Activated T-helper 1 cell treated with anti-CD3 and anti-CD28 coated beads, Interleukin-12 subunit alpha, Interleukin-12 subunit beta, Interleukin-2, Interleukin-4 antibody, amounts not matched to agents 30 ng/mL and 10 ng/mL and 1 ng/mL, durations not matched to agents 14 hours and 24 hours and 36 hours (primary cell): ENCODE data around the gene PURB. TPM values are rescaled to one million over a fixed set of nuclear protein-coding genes. Genes with fewer than 3 reads are reported as not detected.
"Not testable (repeated sequence)": the region's sequence is repeated elsewhere in the genome, so short reads cannot be mapped to it uniquely, and the experiment has no call there.

ENCODE experiments used
- DNase-seq: peaks from one replicate; pipeline ENCODE4 v3.0.0; 2021; ENCODE audit warnings: low spot score
- H3K27ac Mint-ChIP-seq: one replicate; pipeline ENCODE4 v1.8.0; 2021; ENCODE audit warnings: mild to moderate bottlenecking, mixed read lengths
- H3K27me3 Mint-ChIP-seq: one replicate; pipeline ENCODE4 v1.8.0; 2022; ENCODE audit warnings: mild to moderate bottlenecking, moderate library complexity, mixed read lengths; ENCODE audit not compliant: insufficient read depth
- H3K36me3 Mint-ChIP-seq: one replicate; pipeline ENCODE4 v1.8.0; 2021; ENCODE audit warnings: low read depth, mixed read lengths
- H3K4me1 Mint-ChIP-seq: one replicate; pipeline ENCODE4 v1.8.0; 2021; ENCODE audit warnings: low read depth, mixed read lengths
- H3K4me3 Mint-ChIP-seq: one replicate; pipeline ENCODE4 v1.8.0; 2021; ENCODE audit warnings: mild to moderate bottlenecking, moderate library complexity, mixed read lengths
- H3K9me3 Mint-ChIP-seq: one replicate; pipeline ENCODE4 v1.8.0; 2021; ENCODE audit warnings: mixed read lengths
- intact Hi-C: fragments of 100-400 bp; cut with micrococcal nuclease; formaldehyde crosslinking; loops from one replicate; pipeline ENCODE4 v1.15.1; 2024
- total RNA-seq: library from RNA; stranded (reverse); gene quantifications from 2 replicates; pipeline ENCODE4 v1.2.3, GENCODE V29; 2022

The PURB gene
- total RNA-seq, 1 donor from 2014 or later: 42.1 TPM

- peaks cover 36% of the 10 kb centered on the region for H3K36me3 Mint-ChIP-seq
Observed at GRCh38 chr7:44884621-44885393, 523 bp downstream of the PURB start.

GRCh38 chr7:44883961-44884620, 1.2 kb downstream of the PURB start:
- DNase-seq: no peak
- no peaks in the 10 kb centered on the region for H3K9me3 Mint-ChIP-seq
- no peaks in the 10 kb centered on the region for H3K27me3 Mint-ChIP-seq
- intact Hi-C loops: no loop called here
- peaks cover 77% of the 10 kb centered on the region for H3K4me1 Mint-ChIP-seq
- peak overlapping the region; percentile 94 for H3K27ac Mint-ChIP-seq
- peak overlapping the region; percentile 98 for H3K4me3 Mint-ChIP-seq
- H3K36me3 Mint-ChIP-seq: peaks cover 41% of the 10 kb centered on the region

More at GRCh38 chr7:44884621-44885393, 523 bp downstream of the PURB start:
- H3K4me3 Mint-ChIP-seq: peak overlapping the region; percentile 98
- DNase-seq: peak; percentile 51
- peak overlapping the region; percentile 94 for H3K27ac Mint-ChIP-seq
- peaks cover 74% of the 10 kb centered on the region for H3K4me1 Mint-ChIP-seq
- no peaks in the 10 kb centered on the region for H3K27me3 Mint-ChIP-seq
- intact Hi-C loops: loop anchor here (1.0 kb wide), 15 partner anchors 28 to 803 kb away; partner anchors contain the start of genes H2AZ2, OGDH, POLM and PPIA
- H3K9me3 Mint-ChIP-seq: no peaks in the 10 kb centered on the region

GRCh38 chr7:44882899-44883298, 2.4 kb downstream of the PURB start:
- Mint-ChIP-seq H3K4me3 (peak overlapping the region; percentile 98), H3K9me3 (no peaks in the 10 kb centered on the region), H3K27me3 (no peaks in the 10 kb centered on the region), H3K36me3 (peaks cover 41% of the 10 kb centered on the region), H3K27ac (no peak overlapping the region), H3K4me1 (peaks cover 73% of the 10 kb centered on the region)
- no peak for DNase-seq
- intact Hi-C loops: no loop called here

- H3K4me1 Mint-ChIP-seq: peaks cover 65% of the 10 kb centered on the region
- DNase-seq: no peak
- intact Hi-C loops: loop anchor here (1.0 to 2.0 kb wide), 2 partner anchors 15 to 24 kb away; no protein-coding TSS in a partner anchor
- H3K36me3 Mint-ChIP-seq: peaks cover 43% of the 10 kb centered on the region
- H3K27ac Mint-ChIP-seq: peak overlapping the region; percentile 11
- no peaks in the 10 kb centered on the region for H3K9me3 Mint-ChIP-seq
- peak overlapping the region; percentile 98 for H3K4me3 Mint-ChIP-seq
- no peaks in the 10 kb centered on the region for H3K27me3 Mint-ChIP-seq
Observed at GRCh38 chr7:44881610-44882009, 3.7 kb downstream of the PURB start.

GRCh38 chr7:44881066-44881600, 4.2 kb downstream of the PURB start:
- Mint-ChIP-seq H3K9me3 (no peaks in the 10 kb centered on the region), H3K4me1 (peaks cover 67% of the 10 kb centered on the region), H3K36me3 (peaks cover 43% of the 10 kb centered on the region), H3K27me3 (no peaks in the 10 kb centered on the region), H3K27ac (peak overlapping the region; percentile 11), H3K4me3 (peak overlapping the region; percentile 98)
- intact Hi-C loops: loop anchor here (1.0 to 2.0 kb wide), 2 partner anchors 14 to 24 kb away; no protein-coding TSS in a partner anchor
- DNase-seq: no peak

GRCh38 chr7:44880317-44881018, 4.9 kb downstream of the PURB start:
- intact Hi-C loops: loop anchor here (1.0 to 2.0 kb wide), 2 partner anchors 14 to 23 kb away; no protein-coding TSS in a partner anchor
- H3K27ac Mint-ChIP-seq: peak overlapping the region; percentile 78
- no peak for DNase-seq
- no peaks in the 10 kb centered on the region for H3K9me3 Mint-ChIP-seq
- peaks cover 39% of the 10 kb centered on the region for H3K36me3 Mint-ChIP-seq
- H3K27me3 Mint-ChIP-seq: no peaks in the 10 kb centered on the region
- H3K4me1 Mint-ChIP-seq: peaks cover 65% of the 10 kb centered on the region
- H3K4me3 Mint-ChIP-seq: peak overlapping the region; percentile 98

- no peaks in the 10 kb centered on the region for H3K9me3 Mint-ChIP-seq
- no peak for DNase-seq
- peaks cover 2% of the 10 kb centered on the region for H3K27me3 Mint-ChIP-seq
- no peak overlapping the region for H3K4me3 Mint-ChIP-seq
- H3K27ac Mint-ChIP-seq: no peak overlapping the region
- intact Hi-C loops: no loop called here
- H3K36me3 Mint-ChIP-seq: peaks cover 21% of the 10 kb centered on the region
- peaks cover 34% of the 10 kb centered on the region for H3K4me1 Mint-ChIP-seq
Observed at GRCh38 chr7:44876393-44876792, 8.9 kb downstream of the PURB start.

GRCh38 chr7:44875241-44875640, 10.1 kb downstream of the PURB start:
- Mint-ChIP-seq H3K36me3 (peaks cover 11% of the 10 kb centered on the region), H3K9me3 (no peaks in the 10 kb centered on the region), H3K27ac (no peak overlapping the region), H3K27me3 (peaks cover 2% of the 10 kb centered on the region), H3K4me3 (no peak overlapping the region), H3K4me1 (peaks cover 22% of the 10 kb centered on the region)
- intact Hi-C loops: no loop called here
- no peak for DNase-seq

GRCh38 chr7:44872787-44873186, 12.5 kb downstream of the PURB start:
- Mint-ChIP-seq H3K4me3 (no peak overlapping the region), H3K4me1 (peaks cover 12% of the 10 kb centered on the region), H3K36me3 (peaks cover 2% of the 10 kb centered on the region), H3K9me3 (peaks cover 4% of the 10 kb centered on the region), H3K27ac (no peak overlapping the region), H3K27me3 (peaks cover 2% of the 10 kb centered on the region)
- no peak for DNase-seq
- intact Hi-C loops: no loop called here

GRCh38 chr7:44871918-44872317, 13.4 kb downstream of the PURB start:
- H3K27me3 Mint-ChIP-seq, H3K27ac Mint-ChIP-seq, H3K36me3 Mint-ChIP-seq, DNase-seq, intact Hi-C loops, H3K9me3 Mint-ChIP-seq, H3K4me3 Mint-ChIP-seq: not testable (repeated sequence)
- H3K4me1 Mint-ChIP-seq: peaks cover 17% of the 10 kb centered on the region

GRCh38 chr7:44870780-44871179, 14.6 kb downstream of the PURB start:
- intact Hi-C loops, DNase-seq, H3K4me3 Mint-ChIP-seq, H3K9me3 Mint-ChIP-seq, H3K27me3 Mint-ChIP-seq, H3K27ac Mint-ChIP-seq, H3K4me1 Mint-ChIP-seq, H3K36me3 Mint-ChIP-seq: not testable (repeated sequence)

GRCh38 chr7:44870336-44870735, 15.0 kb downstream of the PURB start:
- H3K4me3 Mint-ChIP-seq, H3K36me3 Mint-ChIP-seq, H3K27me3 Mint-ChIP-seq, H3K27ac Mint-ChIP-seq, H3K9me3 Mint-ChIP-seq, DNase-seq, H3K4me1 Mint-ChIP-seq, intact Hi-C loops: not testable (repeated sequence)
